HG02852 (cell line): ENCODE data around the gene DEPDC5.

Source experiments
- ATAC-seq: cut with Tn5 transposase; IDR thresholded peaks from one replicate; pipeline ENCODE4 v1.9.1; 2021; ENCODE audit warnings: mild to moderate bottlenecking, moderate library complexity; ENCODE audit not compliant: unreplicated experiment

The DEPDC5 gene

GRCh38 chr22:31846161-31847115 is 92.6 kb downstream of the DEPDC5 start:
- no peak for ATAC-seq

- no peak for ATAC-seq
Measured at GRCh38 chr22:31848411-31848810, 94.6 kb downstream of the DEPDC5 start.

GRCh38 chr22:31850135-31850534 is 96.3 kb downstream of the DEPDC5 start:
- no peak for ATAC-seq

GRCh38 chr22:31852691-31853421 is 99.0 kb downstream of the DEPDC5 start:
- ATAC-seq, result no peak

- no peak for ATAC-seq
Measured at GRCh38 chr22:31853736-31854495, 100.1 kb downstream of the DEPDC5 start.

GRCh38 chr22:31857247-31857646 is 103.4 kb downstream of the DEPDC5 start:
- no peak for ATAC-seq

- no peak for ATAC-seq
Measured at GRCh38 chr22:31861226-31861840, 107.5 kb downstream of the DEPDC5 start.

GRCh38 chr22:31866918-31867317 is 113.1 kb downstream of the DEPDC5 start:
- ATAC-seq, result no peak

GRCh38 chr22:31867386-31868153 is 113.8 kb downstream of the DEPDC5 start:
- ATAC-seq, result no peak

- ATAC-seq, result no peak
Measured at GRCh38 chr22:31869739-31870138, 115.9 kb downstream of the DEPDC5 start.

- ATAC-seq, result no peak
Measured at GRCh38 chr22:31870890-31871289, 117.1 kb downstream of the DEPDC5 start.

- no peak for ATAC-seq
Measured at GRCh38 chr22:31871480-31871879, 117.7 kb downstream of the DEPDC5 start.

- no peak for ATAC-seq
Measured at GRCh38 chr22:31872209-31872608, 118.4 kb downstream of the DEPDC5 start.

- ATAC-seq, result no peak
Measured at GRCh38 chr22:31874821-31875220, 121.0 kb downstream of the DEPDC5 start.

GRCh38 chr22:31876156-31876920 is 122.5 kb downstream of the DEPDC5 start:
- ATAC-seq, result no peak

GRCh38 chr22:31879585-31879984 is 125.8 kb downstream of the DEPDC5 start:
- no peak for ATAC-seq

GRCh38 chr22:31881200-31881599 is 127.4 kb downstream of the DEPDC5 start:
- no peak for ATAC-seq

- ATAC-seq, result no peak
Measured at GRCh38 chr22:31881865-31882264, 128.0 kb downstream of the DEPDC5 start.

- no peak for ATAC-seq
Measured at GRCh38 chr22:31882971-31883370, 129.2 kb downstream of the DEPDC5 start.
